Stimulated activated naive CD8-positive, alpha-beta T cell treated with anti-CD3 and anti-CD28 coated beads, Interleukin-15, Interleukin-2, amounts not matched to agents 100 ng/mL and 50 ng/mL, for 24 hours (primary cell): ENCODE results near the gene PRR36.

Source experiments
- H3K27ac Mint-ChIP-seq: one replicate; pipeline ENCODE4 v1.8.0; 2021; ENCODE audit warnings: mild to moderate bottlenecking, mixed read lengths
- H3K27me3 Mint-ChIP-seq: one replicate; pipeline ENCODE4 v1.8.0; 2021; ENCODE audit warnings: mixed read lengths
- H3K36me3 Mint-ChIP-seq: one replicate; pipeline ENCODE4 v1.8.0; 2021; ENCODE audit warnings: low read depth, mixed read lengths
- H3K4me1 Mint-ChIP-seq: one replicate; pipeline ENCODE4 v1.8.0; 2021; ENCODE audit warnings: low read depth, mixed read lengths
- H3K4me3 Mint-ChIP-seq: one replicate; pipeline ENCODE4 v1.8.0; 2021; ENCODE audit warnings: mild to moderate bottlenecking, mixed read lengths
- H3K9me3 Mint-ChIP-seq: one replicate; pipeline ENCODE4 v1.8.0; 2021; ENCODE audit warnings: mixed read lengths

Gene PRR36

GRCh38 chr19:7822910-7823515, 51.2 kb downstream of the PRR36 start:
- H3K4me1 Mint-ChIP-seq = peaks cover 4% of the 10 kb centered on the region
- H3K4me3 Mint-ChIP-seq = no peak overlapping the region
- no peak overlapping the region for H3K27ac Mint-ChIP-seq
- no peaks in the 10 kb centered on the region for H3K9me3 Mint-ChIP-seq
- H3K36me3 Mint-ChIP-seq = no peaks in the 10 kb centered on the region
- peaks cover 57% of the 10 kb centered on the region for H3K27me3 Mint-ChIP-seq

DNA sequence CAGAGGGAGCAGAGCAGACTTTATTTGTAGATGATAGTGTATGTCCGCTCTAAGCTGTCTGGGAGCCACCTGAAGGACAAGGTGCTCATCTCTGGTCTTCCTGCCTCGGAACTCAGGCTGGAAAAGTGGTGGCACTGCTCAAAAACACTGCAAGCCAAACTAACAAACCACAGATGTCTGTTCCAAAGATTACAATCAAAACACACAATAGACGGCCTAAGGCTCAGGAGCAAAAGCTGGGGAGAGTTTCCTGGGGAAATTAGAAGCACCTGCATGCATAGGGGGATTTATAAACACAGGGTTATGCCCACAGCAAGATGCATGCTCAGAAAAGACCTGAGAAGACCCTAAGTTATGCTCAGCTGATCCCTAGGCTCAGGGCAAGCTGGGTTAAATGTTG, 53.6 kb downstream of the PRR36 start:
- Mint-ChIP-seq H3K36me3 (no peaks in the 10 kb centered on the region), H3K4me1 (peaks cover 6% of the 10 kb centered on the region), H3K27ac (no peak overlapping the region), H3K9me3 (peaks cover 4% of the 10 kb centered on the region), H3K27me3 (peaks cover 64% of the 10 kb centered on the region), H3K4me3 (no peak overlapping the region)

- Mint-ChIP-seq H3K4me3 (no peak overlapping the region), H3K4me1 (peaks cover 17% of the 10 kb centered on the region), H3K27ac (no peak overlapping the region), H3K9me3 (peaks cover 4% of the 10 kb centered on the region), H3K36me3 (no peaks in the 10 kb centered on the region), H3K27me3 (peaks cover 69% of the 10 kb centered on the region)
Measured at GRCh38 chr19:7819337-7819736, 54.9 kb downstream of the PRR36 start.

DNA sequence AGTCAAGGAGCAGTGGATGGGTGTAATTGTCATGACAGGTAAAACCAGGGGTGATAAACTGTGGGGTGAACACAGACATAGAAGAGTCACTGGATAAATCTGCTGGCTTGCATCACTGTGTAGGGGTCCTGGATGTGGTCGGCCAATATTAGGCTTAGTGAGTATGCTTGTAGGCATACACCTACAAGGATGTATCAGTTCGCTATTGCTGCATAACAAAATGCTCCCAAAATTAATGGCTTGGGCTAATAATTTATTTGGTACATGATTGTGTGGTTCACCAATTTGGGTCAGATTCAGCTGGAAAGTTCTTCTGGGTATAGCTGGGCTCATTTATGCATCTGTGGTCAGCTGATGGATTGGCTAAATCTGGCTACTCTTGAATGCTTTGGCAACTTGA, 55.4 kb downstream of the PRR36 start:
- Mint-ChIP-seq H3K4me3 (no peak overlapping the region), H3K4me1 (peaks cover 17% of the 10 kb centered on the region), H3K27ac (no peak overlapping the region), H3K9me3 (peaks cover 4% of the 10 kb centered on the region), H3K27me3 (peaks cover 73% of the 10 kb centered on the region), H3K36me3 (no peaks in the 10 kb centered on the region)
